ENCODE results near the gene XPC.

GRCh38 chr3:14096742-14097141, 81.7 kb downstream of the XPC start:
- no peak for TF ChIP-seq POLR2A (IDR thresholded peaks at IDR 0.05; ENCODE audit: low read length)
- no peak for TF ChIP-seq GATA1 (IDR thresholded peaks at IDR 0.05; ENCODE audit: low read depth, low read length)
